HG02943 (cell line): ENCODE results near the gene SYNE2.
"Not testable (repeated sequence)": the region's sequence is repeated elsewhere in the genome, so short reads cannot be mapped to it uniquely, and the experiment has no call there.

Source experiments
- ATAC-seq: cut with Tn5 transposase; IDR thresholded peaks from one replicate; pipeline ENCODE4 v1.9.1; 2021; ENCODE audit warnings: mild to moderate bottlenecking, low read depth, moderate library complexity; ENCODE audit not compliant: unreplicated experiment

Gene SYNE2

GRCh38 chr14:64112867-64113678 is 260.3 kb downstream of the SYNE2 start:
- ATAC-seq = no peak

GRCh38 chr14:64114166-64114565 is 261.4 kb downstream of the SYNE2 start:
- no peak for ATAC-seq

GRCh38 chr14:64114796-64115195 is 262.0 kb downstream of the SYNE2 start:
- no peak for ATAC-seq

- ATAC-seq = no peak
These were observed 262.6 kb downstream of the SYNE2 start for GRCh38 chr14:64115401-64115800.

GRCh38 chr14:64117671-64118402 is 265.0 kb downstream of the SYNE2 start:
- ATAC-seq = no peak

- ATAC-seq = not testable (repeated sequence)
These were observed 265.6 kb downstream of the SYNE2 start for GRCh38 chr14:64118403-64118742.

GRCh38 chr14:64118892-64119291 is 266.1 kb downstream of the SYNE2 start:
- ATAC-seq = no peak

- ATAC-seq = no peak
These were observed 266.7 kb downstream of the SYNE2 start for GRCh38 chr14:64119500-64119899.

- no peak for ATAC-seq
These were observed 267.2 kb downstream of the SYNE2 start for GRCh38 chr14:64119980-64120379.

- no peak for ATAC-seq
These were observed 270.5 kb downstream of the SYNE2 start for GRCh38 chr14:64123241-64123822.

GRCh38 chr14:64125270-64125669 is 272.5 kb downstream of the SYNE2 start:
- no peak for ATAC-seq

GRCh38 chr14:64126548-64126947 is 273.7 kb downstream of the SYNE2 start:
- no peak for ATAC-seq

GRCh38 chr14:64137657-64138290 is 285.0 kb downstream of the SYNE2 start:
- no peak for ATAC-seq

- no peak for ATAC-seq
These were observed 294.5 kb downstream of the SYNE2 start for GRCh38 chr14:64147126-64147790.

- no peak for ATAC-seq
These were observed 297.1 kb downstream of the SYNE2 start for GRCh38 chr14:64149921-64150320.

GRCh38 chr14:64158608-64159007 is 305.8 kb downstream of the SYNE2 start:
- ATAC-seq = no peak

GRCh38 chr14:64159588-64159987 is 306.8 kb downstream of the SYNE2 start:
- no peak for ATAC-seq

- no peak for ATAC-seq
These were observed 317.4 kb downstream of the SYNE2 start for GRCh38 chr14:64170181-64170580.

GRCh38 chr14:64174922-64175782 is 322.3 kb downstream of the SYNE2 start:
- no peak for ATAC-seq

GRCh38 chr14:64176330-64176729 is 323.5 kb downstream of the SYNE2 start:
- ATAC-seq = no peak
